Thyroid gland (tissue), 4 donors: ENCODE results near the gene ODAPH.

ENCODE experiments used
- POLR2A ChIP-seq, 2 donors: fragments of 450-650 bp; IDR thresholded peaks; one replicate each; pipeline ENCODE4 v1.6.1; 2017; ENCODE audit warnings: antibody characterized with exemption in 2 of 2, mild to moderate bottlenecking in 2 of 2, moderate library complexity in 1 of 2
- TF ChIP-seq, protein P1 (sequence below), 6 experiments: fragments of 200-600 bp in 3 of 6; fragments of 450-650 bp in 3 of 6; sonication (generic) in 3 of 6; IDR thresholded peaks; one replicate each; pipeline ENCODE4 v1.5.1; 2016 to 2019; ENCODE audit warnings: antibody characterized with exemption in 6 of 6, mild to moderate bottlenecking in 2 of 6, inconsistent platforms in 1 of 6, moderate library complexity in 1 of 6

DNA sequence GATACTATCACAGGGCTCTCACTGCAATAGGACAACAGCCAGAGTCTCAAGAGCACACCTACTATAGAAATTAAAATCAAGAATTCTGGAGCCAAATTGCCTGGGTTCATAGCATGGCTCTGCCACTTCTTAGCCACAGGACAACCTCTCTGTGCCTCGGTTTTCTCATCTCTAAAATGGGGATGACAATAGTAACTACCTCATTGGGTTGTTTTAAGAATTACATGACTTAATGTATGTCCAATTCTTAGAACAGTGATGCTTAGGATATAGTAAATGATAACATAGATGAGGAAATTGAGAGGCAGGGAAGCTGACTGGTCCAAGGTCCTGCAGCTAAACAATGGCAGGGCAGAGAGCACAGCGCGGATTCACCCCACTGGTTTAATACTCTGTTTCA lies 11.0 kb upstream of the ODAPH start:
- TF ChIP-seq, protein P1, sequence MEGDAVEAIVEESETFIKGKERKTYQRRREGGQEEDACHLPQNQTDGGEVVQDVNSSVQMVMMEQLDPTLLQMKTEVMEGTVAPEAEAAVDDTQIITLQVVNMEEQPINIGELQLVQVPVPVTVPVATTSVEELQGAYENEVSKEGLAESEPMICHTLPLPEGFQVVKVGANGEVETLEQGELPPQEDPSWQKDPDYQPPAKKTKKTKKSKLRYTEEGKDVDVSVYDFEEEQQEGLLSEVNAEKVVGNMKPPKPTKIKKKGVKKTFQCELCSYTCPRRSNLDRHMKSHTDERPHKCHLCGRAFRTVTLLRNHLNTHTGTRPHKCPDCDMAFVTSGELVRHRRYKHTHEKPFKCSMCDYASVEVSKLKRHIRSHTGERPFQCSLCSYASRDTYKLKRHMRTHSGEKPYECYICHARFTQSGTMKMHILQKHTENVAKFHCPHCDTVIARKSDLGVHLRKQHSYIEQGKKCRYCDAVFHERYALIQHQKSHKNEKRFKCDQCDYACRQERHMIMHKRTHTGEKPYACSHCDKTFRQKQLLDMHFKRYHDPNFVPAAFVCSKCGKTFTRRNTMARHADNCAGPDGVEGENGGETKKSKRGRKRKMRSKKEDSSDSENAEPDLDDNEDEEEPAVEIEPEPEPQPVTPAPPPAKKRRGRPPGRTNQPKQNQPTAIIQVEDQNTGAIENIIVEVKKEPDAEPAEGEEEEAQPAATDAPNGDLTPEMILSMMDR (IDR thresholded peaks at IDR 0.05) = no peak
- TF ChIP-seq POLR2A (IDR thresholded peaks at IDR 0.05) = no peak
